H9 (cell line): ENCODE measurements around the gene PDCD7. TPM values are rescaled to one million over a fixed set of nuclear protein-coding genes. Genes with fewer than 3 reads are reported as not detected.
"Not testable (repeated sequence)": the region's sequence is repeated elsewhere in the genome, so short reads cannot be mapped to it uniquely, and the experiment has no call there.

Experiments used
- DNase-seq: peaks from one replicate; pipeline ENCODE4 v3.0.0-alpha.2; 2017
- H2AFZ ChIP-seq: one replicate; pipeline ENCODE4 v1.6.1; 2013; ENCODE audit warnings: mild to moderate bottlenecking, low read length, control low read depth, moderate library complexity
- H2AK5ac ChIP-seq: 2 replicates; pipeline ENCODE4 v1.6.1; 2013; ENCODE audit warnings: low read length, control low read depth, mixed read lengths; ENCODE audit not compliant: insufficient read length
- H2BK120ac ChIP-seq: one replicate; pipeline ENCODE4 v1.6.1; 2013; ENCODE audit warnings: low read depth, mild to moderate bottlenecking, low read length, control low read depth, inconsistent platforms; ENCODE audit not compliant: poor library complexity, severe bottlenecking
- H2BK12ac ChIP-seq: 2 replicates; pipeline ENCODE4 v1.6.1; 2013; ENCODE audit warnings: low read length, control low read depth, mixed read lengths, low read depth; ENCODE audit not compliant: insufficient read length
- H2BK15ac ChIP-seq: 2 replicates; pipeline ENCODE4 v1.6.1; 2013; ENCODE audit warnings: low read depth, low read length, control low read depth
- H2BK20ac ChIP-seq: one replicate; pipeline ENCODE4 v1.6.1; 2013; ENCODE audit warnings: low read depth, mild to moderate bottlenecking, low read length, control low read depth, inconsistent platforms; ENCODE audit not compliant: poor library complexity, severe bottlenecking
- H2BK5ac ChIP-seq: 2 replicates; pipeline ENCODE4 v1.6.1; 2013; ENCODE audit warnings: low read length, control low read depth, mixed read lengths; ENCODE audit not compliant: insufficient read length
- H3K14ac ChIP-seq: 2 replicates; pipeline ENCODE4 v1.6.1; 2013; ENCODE audit warnings: low read length, control low read depth; ENCODE audit not compliant: insufficient read depth
- H3K18ac ChIP-seq: 2 replicates; pipeline ENCODE4 v1.6.1; 2013; ENCODE audit warnings: low read depth, mild to moderate bottlenecking, mixed read lengths, low read length, control low read depth; ENCODE audit not compliant: insufficient read length
- H3K23ac ChIP-seq: 2 replicates; pipeline ENCODE4 v1.6.1; 2013; ENCODE audit warnings: low read length, control low read depth, mixed read lengths, low read depth; ENCODE audit not compliant: insufficient read length
- H3K23me2 ChIP-seq: 2 replicates; pipeline ENCODE4 v1.6.1; 2013; ENCODE audit warnings: low read depth, mild to moderate bottlenecking, mixed read lengths, low read length, control low read depth; ENCODE audit not compliant: insufficient read length, poor library complexity, severe bottlenecking
- H3K27ac ChIP-seq: 2 replicates; pipeline ENCODE4 v1.5.1; 2013; ENCODE audit warnings: low read length, control low read depth, mixed read lengths, low read depth; ENCODE audit not compliant: insufficient read length
- H3K27me3 ChIP-seq: 2 replicates; pipeline ENCODE4 v1.6.1; 2013; ENCODE audit warnings: low read length, control low read depth, inconsistent platforms; ENCODE audit not compliant: insufficient read depth
- H3K4ac ChIP-seq: 2 replicates; pipeline ENCODE4 v1.6.1; 2013; ENCODE audit warnings: low read depth, mild to moderate bottlenecking, control low read depth, inconsistent platforms, low read length, moderate library complexity
- H3K4me1 ChIP-seq: 2 replicates; pipeline ENCODE4 v1.6.1; 2013; ENCODE audit warnings: low read length, control low read depth, inconsistent platforms; ENCODE audit not compliant: insufficient read depth
- H3K4me2 ChIP-seq: 2 replicates; pipeline ENCODE4 v1.6.1; 2013; ENCODE audit warnings: low read length, control low read depth, mixed read lengths; ENCODE audit not compliant: insufficient read length, insufficient read depth
- H3K56ac ChIP-seq: 2 replicates; pipeline ENCODE4 v1.6.1; 2013; ENCODE audit warnings: low read depth, mild to moderate bottlenecking, mixed read lengths, low read length, control low read depth; ENCODE audit not compliant: insufficient read length
- H3K79me1 ChIP-seq: 2 replicates; pipeline ENCODE4 v1.6.1; 2013; ENCODE audit warnings: low read depth, mild to moderate bottlenecking, moderate library complexity, low read length, control low read depth, inconsistent platforms; ENCODE audit not compliant: insufficient read depth, poor library complexity, severe bottlenecking
- H3K79me2 ChIP-seq: 2 replicates; pipeline ENCODE4 v1.6.1; 2013; ENCODE audit warnings: low read length, control low read depth, inconsistent platforms; ENCODE audit not compliant: insufficient read depth
- H3K9ac ChIP-seq: 2 replicates; pipeline ENCODE4 v1.6.1; 2013; ENCODE audit warnings: low read length, control low read depth, mixed read lengths; ENCODE audit not compliant: insufficient read length; ENCODE audit errors: extremely low read depth
- H3K9me3 ChIP-seq: one replicate; pipeline ENCODE4 v1.6.1; 2013; ENCODE audit warnings: low read depth, low read length, inconsistent platforms; ENCODE audit not compliant: control insufficient read depth
- H3T11ph ChIP-seq: one replicate; pipeline ENCODE4 v1.6.1; 2013; ENCODE audit warnings: mild to moderate bottlenecking, low read length, control low read depth, inconsistent platforms
- H4K20me1 ChIP-seq: one replicate; pipeline ENCODE4 v1.6.1; 2013; ENCODE audit not compliant: control insufficient read depth, insufficient read length, insufficient read depth
- H4K5ac ChIP-seq: 2 replicates; pipeline ENCODE4 v1.6.1; 2013; ENCODE audit warnings: low read depth, mild to moderate bottlenecking, mixed read lengths, low read length, control low read depth; ENCODE audit not compliant: insufficient read length
- H4K8ac ChIP-seq: replicated peaks from 2 replicates; pipeline ENCODE4 v1.6.1; 2013; ENCODE audit warnings: low read length, control low read depth, mixed read lengths, low read depth; ENCODE audit not compliant: insufficient read length
- H4K91ac ChIP-seq: 2 replicates; pipeline ENCODE4 v1.6.1; 2013; ENCODE audit warnings: low read depth, mild to moderate bottlenecking, moderate library complexity, mixed read lengths, low read length, control low read depth; ENCODE audit not compliant: insufficient read length
- H3K27ac Mint-ChIP-seq, 3 experiments: 2 replicates in 2 of 3; 3 replicates in 1 of 3; pipeline ENCODE4 v1.8.0; 2020 to 2021; ENCODE audit warnings: mixed read lengths in 3 of 3, mild to moderate bottlenecking in 1 of 3, moderate library complexity in 1 of 3
- H3K27me3 Mint-ChIP-seq: 2 replicates; pipeline ENCODE4 v1.8.0; 2021; ENCODE audit warnings: low read depth, mild to moderate bottlenecking, moderate library complexity, mixed read lengths
- H3K36me3 Mint-ChIP-seq, 3 experiments: 2 replicates in 2 of 3; 3 replicates in 1 of 3; pipeline ENCODE4 v1.8.0; 2020 to 2021; ENCODE audit warnings: low read depth in 3 of 3, mixed read lengths in 3 of 3; ENCODE audit not compliant: insufficient read depth in 1 of 3
- H3K4me1 Mint-ChIP-seq, 2 experiments: 2 replicates each; pipeline ENCODE4 v1.8.0; 2020; ENCODE audit warnings: mixed read lengths in 2 of 2
- H3K4me3 Mint-ChIP-seq, 2 experiments: 2 replicates in 1 of 2; 3 replicates in 1 of 2; pipeline ENCODE4 v1.8.0; 2020 to 2021; ENCODE audit warnings: mild to moderate bottlenecking in 2 of 2, mixed read lengths in 2 of 2, moderate library complexity in 1 of 2
- H3K9me3 Mint-ChIP-seq, 2 experiments: 2 replicates in 1 of 2; 3 replicates in 1 of 2; pipeline ENCODE4 v1.8.0; 2020; ENCODE audit warnings: mild to moderate bottlenecking in 2 of 2, mixed read lengths in 2 of 2, moderate library complexity in 1 of 2
- CTCF ChIP-seq: fragments of 200-600 bp; sonication (generic); conservative IDR thresholded peaks from 3 replicates; pipeline ENCODE4 v1.8.0; 2021; ENCODE audit warnings: antibody characterized with exemption, mild to moderate bottlenecking
- WGBS: extraction: QIAGEN DNeasy Blood & Tissue Kit; methylation state at CpG from one replicate; pipeline ENCODE4 v1.1.7; 2013; ENCODE audit warnings: missing lambda C conversion rate, low lambda C conversion rate, mixed read lengths; ENCODE audit not compliant: insufficient read length; ENCODE audit errors: extremely low coverage; 5-methylcytosine and 5-hydroxymethylcytosine counted together
- total RNA-seq: library from RNA; stranded (reverse); gene quantifications from 2 replicates; pipeline ENCODE4 v1.2.1, GENCODE V29; 2021

Gene PDCD7
- total RNA-seq, 1 experiment from 2014 or later: 35.2 TPM

GRCh38 chr15:65100442-65100841 is 33.2 kb downstream of the PDCD7 start:
- H2BK5ac ChIP-seq: no peak overlapping the region
- no peak overlapping the region for H2BK20ac ChIP-seq
- H4K91ac ChIP-seq: no peak overlapping the region
- no peak overlapping the region for H3T11ph ChIP-seq
- peaks cover 3% of the 10 kb centered on the region for H3K23me2 ChIP-seq
- H3K4me3 Mint-ChIP-seq: no peak overlapping the region
- no CpG with 5 or more reads among the region's 7 CpGs for WGBS
- H2BK15ac ChIP-seq: no peak overlapping the region
- H4K20me1 ChIP-seq: no peaks in the 10 kb centered on the region
- no peaks in the 10 kb centered on the region for H3K9me3 Mint-ChIP-seq
- H2BK120ac ChIP-seq: no peak overlapping the region
- no peak overlapping the region for H4K8ac ChIP-seq
- no peak overlapping the region for H3K4me2 ChIP-seq
- H2BK12ac ChIP-seq: no peak overlapping the region
- no peak overlapping the region for H2AK5ac ChIP-seq
- no peaks in the 10 kb centered on the region for H3K4me1 ChIP-seq
- H3K18ac ChIP-seq: no peak overlapping the region
- H3K14ac ChIP-seq: no peak overlapping the region
- TF ChIP-seq CTCF: no peak
- no peak overlapping the region for H3K9ac ChIP-seq
- no peaks in the 10 kb centered on the region for H3K27me3 ChIP-seq
- no peak overlapping the region for H3K23ac ChIP-seq
- H3K56ac ChIP-seq: no peak overlapping the region
- H3K4me1 Mint-ChIP-seq: peaks cover 4% of the 10 kb centered on the region in 2 experiments; a peak in 3 of 4 replicates
- H3K27me3 Mint-ChIP-seq: no peaks in the 10 kb centered on the region
- H3K79me2 ChIP-seq: no peaks in the 10 kb centered on the region
- no peak overlapping the region for H3K27ac ChIP-seq
- no peaks in the 10 kb centered on the region for H3K79me1 ChIP-seq
- no peak overlapping the region for H3K27ac Mint-ChIP-seq
- H2AFZ ChIP-seq: no peak overlapping the region
- H3K36me3 Mint-ChIP-seq: peaks cover 3 to 18% (median 8%) of the 10 kb centered on the region in 3 experiments; a peak in 6 of 7 replicates
- H4K5ac ChIP-seq: no peak overlapping the region
- no peak for DNase-seq
- no peak overlapping the region for H3K4ac ChIP-seq
- H3K9me3 ChIP-seq: no peaks in the 10 kb centered on the region

- not testable (repeated sequence) for H3K4ac ChIP-seq, H2BK5ac ChIP-seq, H3K23me2 ChIP-seq, H3K27me3 ChIP-seq, H2BK20ac ChIP-seq, H3K79me1 ChIP-seq, H2BK12ac ChIP-seq, H3K9me3 Mint-ChIP-seq, H4K8ac ChIP-seq, H3K56ac ChIP-seq, H4K20me1 ChIP-seq, H3K27me3 Mint-ChIP-seq, H3K4me2 ChIP-seq, H3T11ph ChIP-seq, H3K4me3 Mint-ChIP-seq, H3K4me1 ChIP-seq, DNase-seq, H3K14ac ChIP-seq, H3K4me1 Mint-ChIP-seq, H2BK15ac ChIP-seq, H3K27ac ChIP-seq, H3K23ac ChIP-seq, H3K9ac ChIP-seq, H2AK5ac ChIP-seq, H2BK120ac ChIP-seq, H2AFZ ChIP-seq, H3K18ac ChIP-seq, H4K5ac ChIP-seq, H3K9me3 ChIP-seq, H4K91ac ChIP-seq, H3K27ac Mint-ChIP-seq, H3K79me2 ChIP-seq
- peaks cover 0 to 18% (median 8%) of the 10 kb centered on the region in 3 experiments; a peak in 6 of 7 replicates for H3K36me3 Mint-ChIP-seq
- WGBS: no CpG with 5 or more reads among the region's 10 CpGs
These were observed 33.8 kb downstream of the PDCD7 start for GRCh38 chr15:65099801-65100200.
